GM12878 (cell line): Measurements from ENCODE around the gene STX16. TPM values are rescaled to one million over a fixed set of nuclear protein-coding genes. Genes with fewer than 3 reads are reported as not detected.

Source experiments
- ATF7 ChIP-seq: fragments of 450-650 bp; IDR thresholded peaks from 2 replicates; pipeline ENCODE4 v1.6.1; 2016; ENCODE audit warnings: low read depth, mild to moderate bottlenecking
- CEBPB ChIP-seq, 2 experiments: fragments of 150-350 bp in 1 of 2; IDR thresholded peaks; 2 replicates each; pipeline ENCODE4 v1.6.1; 2012 to 2014; ENCODE audit warnings: low read depth in 2 of 2, low read length in 2 of 2, borderline replicate concordance in 1 of 2, inconsistent platforms in 1 of 2
- HDGF ChIP-seq: fragments of 450-650 bp; IDR thresholded peaks from 2 replicates; pipeline ENCODE4 v1.6.1; 2016; ENCODE audit warnings: antibody characterized with exemption
- LARP7 ChIP-seq: fragments of 450-650 bp; IDR thresholded peaks from 2 replicates; pipeline ENCODE4 v1.6.1; 2017; ENCODE audit warnings: mild to moderate bottlenecking
- MEF2B ChIP-seq: fragments of 450-650 bp; IDR thresholded peaks from 2 replicates; pipeline ENCODE4 v1.6.1; 2018; ENCODE audit warnings: mild to moderate bottlenecking, moderate library complexity; ENCODE audit not compliant: partially characterized antibody, poor library complexity, severe bottlenecking
- MXI1 ChIP-seq: fragments of 150-350 bp; IDR thresholded peaks from 2 replicates; pipeline ENCODE4 v1.6.1; 2011; ENCODE audit warnings: low read depth, mild to moderate bottlenecking, inconsistent platforms, low read length, improper control_type of control experiment
- MYB ChIP-seq: fragments of 150-350 bp; IDR thresholded peaks from 2 replicates; pipeline ENCODE4 v1.6.1; 2014; ENCODE audit warnings: mild to moderate bottlenecking, low read depth, low read length, borderline replicate concordance
- POLR2A ChIP-seq: IDR thresholded peaks from 2 replicates; pipeline ENCODE4 v1.6.1; 2011; ENCODE audit warnings: low read depth, mild to moderate bottlenecking, low read length
- SIX5 ChIP-seq: IDR thresholded peaks from 2 replicates; pipeline ENCODE4 v1.6.1; 2011; ENCODE audit warnings: mild to moderate bottlenecking, low read depth, low read length, moderate library complexity; ENCODE audit not compliant: severe bottlenecking
- YY1 ChIP-seq: IDR thresholded peaks from 2 replicates; pipeline ENCODE4 v1.6.1; 2011; ENCODE audit warnings: low read depth, mild to moderate bottlenecking, low read length
- polyA plus RNA-seq, 11 experiments: library from polyadenylated mRNA; depleted of rRNA in 4 of 11; unstranded in 6 of 11; stranded (reverse) in 5 of 11; fragments of >200 nt; fragmentation: Nextera tagmentation in 4 of 11; fragmentation: Illumina TruSeq in 1 of 11; extraction: Ambion mirVana in 4 of 11; extraction: Trizol in 1 of 11; gene quantifications; 1 replicate in 1 of 11; 2 replicates in 10 of 11; pipeline versions ENCODE4 v1.2.1 to v1.2.3, GENCODE V29; 2011 to 2016; ENCODE audit warnings: inconsistent platforms in 2 of 11, missing spikeins in 2 of 11, low read depth in 1 of 11
- total RNA-seq, 4 experiments: library from RNA; depleted of rRNA in 3 of 4; stranded (reverse); fragments of >200 nt in 3 of 4; fragmentation: Illumina TruSeq in 1 of 4; extraction: Trizol in 1 of 4; gene quantifications; 2 replicates each; pipeline versions ENCODE4 v1.2.1 to v1.2.3, GENCODE V29; 2013 to 2021
- TF ChIP-seq, protein P1 (sequence below): fragments of 450-650 bp; IDR thresholded peaks from 2 replicates; pipeline ENCODE4 v1.6.1; 2017; ENCODE audit warnings: mild to moderate bottlenecking, moderate library complexity
- TF ChIP-seq, protein P2 (sequence below): fragments of 450-650 bp; IDR thresholded peaks from 2 replicates; pipeline ENCODE4 v1.6.1; 2017; ENCODE audit warnings: borderline replicate concordance
- TF ChIP-seq, protein P3 (sequence below): fragments of 450-650 bp; IDR thresholded peaks from 2 replicates; pipeline ENCODE4 v1.6.1; 2016; ENCODE audit warnings: mild to moderate bottlenecking
- TF ChIP-seq, protein P4 (sequence below): IDR thresholded peaks from 2 replicates; pipeline ENCODE4 v1.6.1; 2011; ENCODE audit warnings: mild to moderate bottlenecking, low read depth, low read length, moderate library complexity; ENCODE audit not compliant: insufficient replicate concordance
- TF ChIP-seq, protein P5 (sequence below): IDR thresholded peaks from 2 replicates; pipeline ENCODE4 v1.6.1; 2012; ENCODE audit warnings: mild to moderate bottlenecking, low read depth, low read length

Gene STX16
- total and polyA plus RNA-seq, 10 of the 15 experiments (the other 5 are each of a cell fraction or from before 2014, with no cell fraction given): 6.3 to 68.4 (median 35.8) TPM

DNA sequence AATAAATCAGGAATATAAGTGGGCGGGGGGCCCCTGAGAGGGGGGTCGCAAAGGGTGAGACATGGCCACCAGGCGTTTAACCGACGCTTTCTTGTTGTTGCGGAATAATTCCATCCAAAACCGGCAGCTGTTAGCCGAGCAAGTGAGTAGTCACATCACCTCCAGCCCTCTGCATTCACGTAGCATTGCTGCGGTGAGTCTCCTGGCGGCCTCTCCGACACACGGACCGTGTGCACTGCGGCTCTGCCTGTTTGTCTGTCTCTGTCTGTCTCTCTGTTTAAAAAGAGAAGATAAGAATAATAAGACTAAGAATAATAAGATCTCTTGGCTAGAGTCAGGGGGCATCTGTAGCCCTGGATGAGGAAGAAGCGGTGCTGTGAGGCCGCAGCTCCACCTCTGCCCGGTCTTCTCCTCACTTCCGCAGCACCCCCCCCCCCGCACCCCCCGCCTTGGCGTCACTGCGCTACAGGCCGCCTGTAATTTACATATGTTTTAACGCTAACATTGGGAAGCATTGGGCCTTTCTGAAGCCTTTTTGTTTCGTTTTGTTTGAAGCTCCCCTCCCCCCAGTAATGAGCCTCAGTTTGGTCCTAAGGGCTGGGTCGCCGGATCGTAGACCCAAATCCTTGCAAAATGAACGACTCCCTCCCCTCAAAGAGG lies 993 bp downstream of the STX16 start (continued):
- TF ChIP-seq, protein P1, sequence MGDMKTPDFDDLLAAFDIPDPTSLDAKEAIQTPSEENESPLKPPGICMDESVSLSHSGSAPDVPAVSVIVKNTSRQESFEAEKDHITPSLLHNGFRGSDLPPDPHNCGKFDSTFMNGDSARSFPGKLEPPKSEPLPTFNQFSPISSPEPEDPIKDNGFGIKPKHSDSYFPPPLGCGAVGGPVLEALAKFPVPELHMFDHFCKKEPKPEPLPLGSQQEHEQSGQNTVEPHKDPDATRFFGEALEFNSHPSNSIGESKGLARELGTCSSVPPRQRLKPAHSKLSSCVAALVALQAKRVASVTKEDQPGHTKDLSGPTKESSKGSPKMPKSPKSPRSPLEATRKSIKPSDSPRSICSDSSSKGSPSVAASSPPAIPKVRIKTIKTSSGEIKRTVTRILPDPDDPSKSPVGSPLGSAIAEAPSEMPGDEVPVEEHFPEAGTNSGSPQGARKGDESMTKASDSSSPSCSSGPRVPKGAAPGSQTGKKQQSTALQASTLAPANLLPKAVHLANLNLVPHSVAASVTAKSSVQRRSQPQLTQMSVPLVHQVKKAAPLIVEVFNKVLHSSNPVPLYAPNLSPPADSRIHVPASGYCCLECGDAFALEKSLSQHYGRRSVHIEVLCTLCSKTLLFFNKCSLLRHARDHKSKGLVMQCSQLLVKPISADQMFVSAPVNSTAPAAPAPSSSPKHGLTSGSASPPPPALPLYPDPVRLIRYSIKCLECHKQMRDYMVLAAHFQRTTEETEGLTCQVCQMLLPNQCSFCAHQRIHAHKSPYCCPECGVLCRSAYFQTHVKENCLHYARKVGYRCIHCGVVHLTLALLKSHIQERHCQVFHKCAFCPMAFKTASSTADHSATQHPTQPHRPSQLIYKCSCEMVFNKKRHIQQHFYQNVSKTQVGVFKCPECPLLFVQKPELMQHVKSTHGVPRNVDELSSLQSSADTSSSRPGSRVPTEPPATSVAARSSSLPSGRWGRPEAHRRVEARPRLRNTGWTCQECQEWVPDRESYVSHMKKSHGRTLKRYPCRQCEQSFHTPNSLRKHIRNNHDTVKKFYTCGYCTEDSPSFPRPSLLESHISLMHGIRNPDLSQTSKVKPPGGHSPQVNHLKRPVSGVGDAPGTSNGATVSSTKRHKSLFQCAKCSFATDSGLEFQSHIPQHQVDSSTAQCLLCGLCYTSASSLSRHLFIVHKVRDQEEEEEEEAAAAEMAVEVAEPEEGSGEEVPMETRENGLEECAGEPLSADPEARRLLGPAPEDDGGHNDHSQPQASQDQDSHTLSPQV: no peak
- TF ChIP-seq SIX5: no peak
- 0 out of 2 replicates have a peak, but pooled peaks have one; percentile 17 for TF ChIP-seq YY1
- peak; percentile 75 for TF ChIP-seq POLR2A
- no peak for TF ChIP-seq MYB
- no peak for TF ChIP-seq MEF2B
- TF ChIP-seq, protein P2, sequence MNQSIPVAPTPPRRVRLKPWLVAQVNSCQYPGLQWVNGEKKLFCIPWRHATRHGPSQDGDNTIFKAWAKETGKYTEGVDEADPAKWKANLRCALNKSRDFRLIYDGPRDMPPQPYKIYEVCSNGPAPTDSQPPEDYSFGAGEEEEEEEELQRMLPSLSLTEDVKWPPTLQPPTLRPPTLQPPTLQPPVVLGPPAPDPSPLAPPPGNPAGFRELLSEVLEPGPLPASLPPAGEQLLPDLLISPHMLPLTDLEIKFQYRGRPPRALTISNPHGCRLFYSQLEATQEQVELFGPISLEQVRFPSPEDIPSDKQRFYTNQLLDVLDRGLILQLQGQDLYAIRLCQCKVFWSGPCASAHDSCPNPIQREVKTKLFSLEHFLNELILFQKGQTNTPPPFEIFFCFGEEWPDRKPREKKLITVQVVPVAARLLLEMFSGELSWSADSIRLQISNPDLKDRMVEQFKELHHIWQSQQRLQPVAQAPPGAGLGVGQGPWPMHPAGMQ: no peak
- no peak for TF ChIP-seq LARP7
- TF ChIP-seq, protein P3, sequence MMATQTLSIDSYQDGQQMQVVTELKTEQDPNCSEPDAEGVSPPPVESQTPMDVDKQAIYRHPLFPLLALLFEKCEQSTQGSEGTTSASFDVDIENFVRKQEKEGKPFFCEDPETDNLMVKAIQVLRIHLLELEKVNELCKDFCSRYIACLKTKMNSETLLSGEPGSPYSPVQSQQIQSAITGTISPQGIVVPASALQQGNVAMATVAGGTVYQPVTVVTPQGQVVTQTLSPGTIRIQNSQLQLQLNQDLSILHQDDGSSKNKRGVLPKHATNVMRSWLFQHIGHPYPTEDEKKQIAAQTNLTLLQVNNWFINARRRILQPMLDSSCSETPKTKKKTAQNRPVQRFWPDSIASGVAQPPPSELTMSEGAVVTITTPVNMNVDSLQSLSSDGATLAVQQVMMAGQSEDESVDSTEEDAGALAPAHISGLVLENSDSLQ: no peak
- TF ChIP-seq HDGF: no peak
- TF ChIP-seq, protein P4, sequence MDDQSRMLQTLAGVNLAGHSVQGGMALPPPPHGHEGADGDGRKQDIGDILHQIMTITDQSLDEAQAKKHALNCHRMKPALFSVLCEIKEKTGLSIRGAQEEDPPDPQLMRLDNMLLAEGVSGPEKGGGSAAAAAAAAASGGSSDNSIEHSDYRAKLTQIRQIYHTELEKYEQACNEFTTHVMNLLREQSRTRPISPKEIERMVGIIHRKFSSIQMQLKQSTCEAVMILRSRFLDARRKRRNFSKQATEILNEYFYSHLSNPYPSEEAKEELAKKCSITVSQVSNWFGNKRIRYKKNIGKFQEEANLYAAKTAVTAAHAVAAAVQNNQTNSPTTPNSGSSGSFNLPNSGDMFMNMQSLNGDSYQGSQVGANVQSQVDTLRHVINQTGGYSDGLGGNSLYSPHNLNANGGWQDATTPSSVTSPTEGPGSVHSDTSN: no peak
- TF ChIP-seq, protein P5, sequence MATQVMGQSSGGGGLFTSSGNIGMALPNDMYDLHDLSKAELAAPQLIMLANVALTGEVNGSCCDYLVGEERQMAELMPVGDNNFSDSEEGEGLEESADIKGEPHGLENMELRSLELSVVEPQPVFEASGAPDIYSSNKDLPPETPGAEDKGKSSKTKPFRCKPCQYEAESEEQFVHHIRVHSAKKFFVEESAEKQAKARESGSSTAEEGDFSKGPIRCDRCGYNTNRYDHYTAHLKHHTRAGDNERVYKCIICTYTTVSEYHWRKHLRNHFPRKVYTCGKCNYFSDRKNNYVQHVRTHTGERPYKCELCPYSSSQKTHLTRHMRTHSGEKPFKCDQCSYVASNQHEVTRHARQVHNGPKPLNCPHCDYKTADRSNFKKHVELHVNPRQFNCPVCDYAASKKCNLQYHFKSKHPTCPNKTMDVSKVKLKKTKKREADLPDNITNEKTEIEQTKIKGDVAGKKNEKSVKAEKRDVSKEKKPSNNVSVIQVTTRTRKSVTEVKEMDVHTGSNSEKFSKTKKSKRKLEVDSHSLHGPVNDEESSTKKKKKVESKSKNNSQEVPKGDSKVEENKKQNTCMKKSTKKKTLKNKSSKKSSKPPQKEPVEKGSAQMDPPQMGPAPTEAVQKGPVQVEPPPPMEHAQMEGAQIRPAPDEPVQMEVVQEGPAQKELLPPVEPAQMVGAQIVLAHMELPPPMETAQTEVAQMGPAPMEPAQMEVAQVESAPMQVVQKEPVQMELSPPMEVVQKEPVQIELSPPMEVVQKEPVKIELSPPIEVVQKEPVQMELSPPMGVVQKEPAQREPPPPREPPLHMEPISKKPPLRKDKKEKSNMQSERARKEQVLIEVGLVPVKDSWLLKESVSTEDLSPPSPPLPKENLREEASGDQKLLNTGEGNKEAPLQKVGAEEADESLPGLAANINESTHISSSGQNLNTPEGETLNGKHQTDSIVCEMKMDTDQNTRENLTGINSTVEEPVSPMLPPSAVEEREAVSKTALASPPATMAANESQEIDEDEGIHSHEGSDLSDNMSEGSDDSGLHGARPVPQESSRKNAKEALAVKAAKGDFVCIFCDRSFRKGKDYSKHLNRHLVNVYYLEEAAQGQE: no peak
- no peak for TF ChIP-seq CEBPB (IDR thresholded peaks at IDR 0.05; ENCODE audit: borderline replicate concordance in 1 of 2, low read depth in 2 of 2, low read length in 2 of 2)
- TF ChIP-seq MXI1: 0 out of 2 replicates have a peak, but pooled peaks have one; percentile 50
- peak; percentile 66 for TF ChIP-seq ATF7
